Stimulated activated CD8-positive, alpha-beta memory T cell treated with anti-CD3 and anti-CD28 coated beads, Interleukin-7, amount 100 ng/mL, for 1 hour (primary cell): Measurements from ENCODE around the gene PCSK4.
"Not testable (repeated sequence)": the region's sequence is repeated elsewhere in the genome, so short reads cannot be mapped to it uniquely, and the experiment has no call there.

Source experiments
- DNase-seq, 2 donors: peaks; one replicate each; pipeline ENCODE4 v3.0.0-alpha.2; 2020; ENCODE audit warnings: low read depth in 2 of 2

Gene PCSK4

GRCh38 chr19:1505012-1505411 lies 14.9 kb upstream of the PCSK4 start:
- DNase-seq = no peak

- no peak for DNase-seq
These were observed 14.0 kb upstream of the PCSK4 start for GRCh38 chr19:1503925-1504773.

GRCh38 chr19:1503089-1503924 lies 13.2 kb upstream of the PCSK4 start:
- peak; percentile 25 to 31 for DNase-seq

- DNase-seq = no peak
These were observed 12.4 kb upstream of the PCSK4 start for GRCh38 chr19:1502433-1503088.

GRCh38 chr19:1501200-1501595 lies 11.0 kb upstream of the PCSK4 start:
- DNase-seq = no peak

- DNase-seq = not testable (repeated sequence)
These were observed 9.1 kb upstream of the PCSK4 start for GRCh38 chr19:1499231-1499630.

- DNase-seq = no peak
These were observed 7.6 kb upstream of the PCSK4 start for GRCh38 chr19:1497578-1498235.

GRCh38 chr19:1496714-1497577 lies 6.8 kb upstream of the PCSK4 start:
- no peak for DNase-seq

DNA sequence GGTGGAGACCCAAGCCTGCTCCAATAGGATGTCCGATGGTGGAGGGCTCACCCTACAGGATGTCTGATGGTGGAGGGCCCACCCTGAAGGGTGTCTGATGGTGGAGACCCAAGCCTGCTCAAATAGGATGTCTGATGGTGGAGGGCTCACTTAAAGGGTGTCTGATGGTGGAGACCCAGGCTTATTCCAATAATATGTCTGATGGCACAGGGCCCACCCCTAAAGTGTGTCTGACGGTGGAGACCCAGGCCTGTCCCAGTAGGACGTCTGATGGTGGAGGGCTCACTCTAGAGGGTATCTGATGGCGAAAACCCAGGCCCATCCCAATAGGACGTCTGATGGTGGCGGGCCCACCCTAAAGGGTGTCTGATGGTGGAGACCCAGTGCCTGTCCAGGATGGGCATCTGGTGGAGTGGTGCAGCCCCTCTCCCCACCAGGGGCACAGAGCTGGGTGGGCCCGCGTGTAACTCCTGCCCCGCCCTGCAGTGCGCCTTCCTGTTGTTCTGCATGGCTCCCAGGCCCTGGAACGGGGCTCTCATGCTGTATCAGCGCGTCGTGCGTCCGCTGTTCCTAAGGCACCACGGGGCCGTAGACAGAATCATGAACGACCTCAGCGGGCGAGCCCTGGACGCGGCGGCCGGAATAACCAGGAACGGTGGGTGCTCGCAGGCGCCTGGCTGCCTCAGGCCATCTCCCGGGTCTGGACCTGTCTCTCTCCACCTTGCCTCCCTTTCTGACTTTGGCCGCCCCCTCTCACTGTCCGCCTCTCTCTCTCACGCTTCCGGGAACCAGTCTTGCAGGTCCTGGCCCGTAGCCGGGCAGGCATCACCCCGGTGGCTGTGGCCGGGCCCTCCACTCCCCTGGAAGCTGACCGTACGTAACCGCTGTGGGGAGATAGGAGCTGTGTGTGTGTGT lies 5.9 kb upstream of the PCSK4 start:
- no peak for DNase-seq

- DNase-seq = no peak
These were observed 5.1 kb upstream of the PCSK4 start for GRCh38 chr19:1495051-1495798.

GRCh38 chr19:1494115-1494815 lies 4.1 kb upstream of the PCSK4 start:
- DNase-seq = no peak

DNA sequence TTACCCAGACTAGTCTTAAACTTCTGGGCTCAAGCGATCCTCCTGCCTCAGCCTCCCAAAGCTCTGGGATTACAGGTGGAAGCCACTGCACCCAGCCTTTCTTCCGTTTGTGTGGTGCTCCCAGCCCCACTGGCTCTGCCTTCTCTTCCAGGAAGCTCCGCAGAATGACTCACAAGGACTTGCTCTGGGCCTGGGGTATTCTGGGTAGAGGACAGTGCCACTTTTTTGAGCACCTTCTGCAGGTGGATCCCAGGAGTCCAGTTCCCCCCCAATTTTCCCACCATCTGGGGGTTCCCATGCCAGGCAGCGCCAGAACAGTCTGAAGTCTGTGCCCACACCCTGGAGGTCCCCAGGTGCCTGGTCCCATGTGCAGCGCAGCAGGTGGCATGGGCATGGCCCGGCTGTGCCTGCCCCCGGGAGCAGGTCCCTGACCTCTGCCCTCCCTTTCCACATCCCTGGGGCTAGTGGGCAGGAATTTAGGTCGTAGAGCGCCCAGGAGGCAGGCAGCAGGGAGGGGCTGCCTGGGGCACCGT lies 2.4 kb upstream of the PCSK4 start:
- DNase-seq = no peak

DNA sequence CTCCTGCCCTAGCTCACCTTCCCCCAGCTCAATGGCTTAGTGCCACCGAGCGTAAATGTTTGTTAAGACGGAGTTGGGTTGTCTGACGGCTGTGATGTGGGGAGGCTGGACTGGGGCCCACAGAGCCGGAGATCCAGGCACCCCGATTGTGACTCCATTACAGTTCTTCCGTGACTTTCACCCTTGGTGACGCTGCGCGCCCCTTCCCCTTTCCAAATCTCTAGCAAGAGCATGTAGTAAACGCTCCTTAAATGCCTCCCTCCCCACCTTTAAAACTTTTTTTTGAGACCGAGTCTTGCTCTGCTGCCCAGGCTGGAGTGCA lies 1.7 kb upstream of the PCSK4 start:
- no peak for DNase-seq

DNA sequence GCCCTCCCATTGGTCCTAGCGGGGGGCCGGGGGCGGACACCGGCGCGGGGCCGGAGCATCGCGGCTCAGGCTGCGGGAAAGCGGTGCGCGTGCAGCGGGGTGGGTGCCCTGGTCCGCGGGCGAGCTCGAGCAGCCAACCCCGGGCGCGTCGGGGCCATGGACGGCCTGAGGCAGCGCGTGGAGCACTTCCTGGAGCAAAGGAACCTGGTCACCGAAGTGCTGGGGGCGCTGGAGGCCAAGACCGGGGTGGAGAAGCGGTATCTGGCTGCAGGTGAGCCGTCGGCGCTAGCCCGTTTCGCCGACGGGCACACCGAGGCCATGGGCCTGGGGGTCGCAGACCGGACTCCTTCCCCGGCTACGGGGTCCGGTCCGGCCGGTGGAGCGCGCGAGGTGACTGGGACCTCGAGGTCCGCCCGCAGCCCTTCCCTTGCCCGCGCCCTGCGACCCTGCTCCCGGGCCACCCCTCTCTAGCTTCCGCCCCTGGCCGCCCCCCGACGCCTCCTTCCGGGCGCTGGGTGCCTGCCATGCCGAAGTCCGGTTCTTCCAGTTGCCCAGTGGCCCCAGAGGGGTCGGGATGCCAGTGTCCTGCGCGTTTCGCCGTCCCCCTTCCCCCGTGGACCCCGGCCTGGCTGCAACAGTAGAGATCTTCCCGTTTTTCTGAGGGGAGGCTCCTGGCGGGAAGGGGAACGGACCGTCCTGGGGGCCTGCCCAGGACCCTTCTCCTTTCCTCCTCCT lies 1.1 kb upstream of the PCSK4 start, which contains the start of gene REEP6:
TSS of gene REEP6 (plus strand) at position 68 of the 735 bp plus-strand sequence. CDS start at position 157, 89 bp downstream.
- DNase-seq = no peak

DNA sequence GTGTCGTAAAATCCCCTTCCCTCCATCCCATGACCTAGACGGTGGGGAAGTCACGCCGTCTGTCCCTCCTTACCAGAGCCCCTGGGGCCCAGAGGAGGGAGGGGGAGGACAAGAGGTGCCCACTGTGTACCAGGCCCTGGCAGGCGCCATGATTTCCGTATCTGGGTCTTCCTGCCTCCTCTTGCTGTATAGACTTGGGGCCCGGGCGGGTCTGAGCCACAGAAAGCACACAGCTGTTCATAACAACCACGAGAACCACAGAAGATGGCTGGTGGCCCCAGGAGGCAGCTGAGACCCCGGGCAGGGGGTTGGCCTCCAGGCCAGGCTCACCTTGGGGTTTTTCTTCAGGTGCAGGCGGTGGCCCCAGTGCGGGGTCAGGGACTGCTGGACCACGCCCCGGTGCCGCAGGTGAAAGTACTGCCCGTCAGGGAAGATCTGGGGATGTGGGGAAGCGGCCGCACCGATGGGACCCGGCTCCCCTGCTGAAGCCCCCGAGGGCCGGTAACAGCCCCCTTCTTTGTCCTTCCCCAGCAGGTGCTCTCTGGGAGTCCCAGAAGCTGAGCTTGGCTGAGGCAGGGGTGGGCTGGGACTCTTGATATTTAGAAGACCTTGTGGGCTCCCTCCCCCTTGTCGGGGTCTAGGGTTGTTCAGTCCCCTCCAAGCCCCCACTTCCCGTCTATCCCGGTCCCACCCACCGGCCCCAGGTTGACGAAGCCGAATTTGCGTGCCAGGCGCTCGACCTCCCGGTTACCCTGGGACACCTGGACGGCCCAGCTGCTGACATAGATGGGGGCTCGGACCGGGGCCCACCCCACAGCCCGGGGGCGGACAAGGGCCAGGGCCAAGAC lies 463 bp downstream of the PCSK4 start:
- DNase-seq = no peak

DNA sequence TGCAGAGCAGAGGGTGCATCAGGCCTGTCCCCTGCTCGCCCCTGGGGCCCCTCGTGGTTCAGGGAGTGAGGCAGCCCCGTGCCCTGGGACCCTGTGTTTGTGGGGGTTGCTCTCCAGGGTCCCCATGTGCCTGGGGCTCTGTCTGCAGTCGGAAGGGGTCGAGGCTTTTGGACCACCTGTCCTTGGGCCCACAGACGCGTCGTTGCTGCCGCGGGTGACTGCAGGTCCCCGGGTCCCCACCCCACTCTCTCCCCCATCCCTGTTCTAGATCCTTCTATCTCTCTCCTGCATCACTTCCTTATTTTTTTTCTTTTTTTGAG lies 1.9 kb downstream of the PCSK4 start:
- DNase-seq = no peak
